Dedifferentiated amniotic fluid mesenchymal stem cell (primary cell): Measurements from ENCODE around the gene ABI1.
A peak's percentile ranks its signal among the peaks of the same experiment; 100 is the strongest.

ENCODE experiments used
- DNase-seq: peaks from one replicate; pipeline ENCODE4 v3.0.0-alpha.2; 2016; ENCODE audit errors: extremely low spot score

Gene ABI1

DNA sequence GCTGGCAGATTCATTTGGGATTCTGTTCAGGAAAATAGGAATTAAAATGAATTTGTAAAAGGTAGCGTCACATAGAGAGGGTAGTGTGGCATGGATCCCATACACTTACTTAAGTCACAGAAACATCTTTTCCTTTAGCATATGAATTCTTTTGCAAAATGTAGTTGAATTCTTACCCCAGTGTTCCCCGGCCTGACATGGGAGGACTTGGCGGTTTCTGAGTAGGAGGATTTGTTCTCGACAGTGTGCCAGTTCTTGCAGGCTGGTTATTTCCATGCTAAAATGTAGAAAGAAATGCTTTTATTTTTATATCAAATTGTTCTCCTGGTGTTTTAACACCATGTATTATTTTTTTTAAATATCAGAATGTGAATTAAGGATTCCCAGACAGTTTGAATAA, 90.7 kb downstream of the ABI1 start:
- no peak for DNase-seq

DNA sequence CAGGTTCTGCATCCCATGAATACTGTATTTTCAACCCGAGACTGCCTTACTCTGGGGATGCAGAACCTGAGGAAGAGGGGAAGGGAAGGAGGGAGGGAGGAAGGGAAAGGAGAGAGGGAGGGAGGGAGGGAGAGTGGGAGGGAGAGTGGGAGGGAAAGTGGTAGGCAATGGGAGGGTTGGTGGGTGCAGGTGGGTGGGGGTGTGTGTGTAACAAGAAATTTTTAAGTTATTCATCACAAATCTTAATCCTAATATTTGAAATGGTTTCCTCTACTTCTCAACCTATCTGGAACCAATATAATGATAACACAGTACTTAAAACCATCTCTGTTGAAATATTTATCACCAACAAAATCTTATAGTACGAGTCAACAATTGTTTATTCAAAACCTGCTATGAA, 95.2 kb downstream of the ABI1 start:
- DNase-seq, result no peak

GRCh38 chr10:26759008-26759407, 101.8 kb downstream of the ABI1 start:
- DNase-seq, result no peak

GRCh38 chr10:26755443-26755903, 105.3 kb downstream of the ABI1 start:
- peak; percentile 17 for DNase-seq

DNA sequence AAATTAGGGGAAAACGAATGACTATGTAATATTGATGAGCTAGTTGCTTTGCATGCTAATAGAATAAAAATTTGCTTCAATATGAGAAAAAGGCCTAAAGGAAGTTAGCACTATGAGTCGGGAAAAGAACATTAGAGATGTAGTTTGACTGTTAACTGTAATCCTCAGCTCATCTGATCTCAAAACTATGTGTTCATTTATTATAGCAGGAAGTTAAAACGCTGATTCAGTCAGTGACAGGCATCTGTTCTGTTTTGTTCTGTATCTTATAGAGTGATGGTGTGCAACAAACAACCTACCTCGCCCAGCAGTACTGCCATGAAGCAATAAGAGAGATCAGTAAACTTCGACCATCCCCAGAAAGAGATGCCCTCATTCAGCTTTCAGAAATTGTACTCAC, 114.7 kb downstream of the ABI1 start:
- DNase-seq, result no peak

- DNase-seq, result no peak
Measured at GRCh38 chr10:26743841-26744240, 116.9 kb downstream of the ABI1 start.

- DNase-seq, result no peak
Measured at GRCh38 chr10:26743091-26743490, 117.7 kb downstream of the ABI1 start.

GRCh38 chr10:26741368-26741767, 119.4 kb downstream of the ABI1 start:
- DNase-seq, result no peak

DNA sequence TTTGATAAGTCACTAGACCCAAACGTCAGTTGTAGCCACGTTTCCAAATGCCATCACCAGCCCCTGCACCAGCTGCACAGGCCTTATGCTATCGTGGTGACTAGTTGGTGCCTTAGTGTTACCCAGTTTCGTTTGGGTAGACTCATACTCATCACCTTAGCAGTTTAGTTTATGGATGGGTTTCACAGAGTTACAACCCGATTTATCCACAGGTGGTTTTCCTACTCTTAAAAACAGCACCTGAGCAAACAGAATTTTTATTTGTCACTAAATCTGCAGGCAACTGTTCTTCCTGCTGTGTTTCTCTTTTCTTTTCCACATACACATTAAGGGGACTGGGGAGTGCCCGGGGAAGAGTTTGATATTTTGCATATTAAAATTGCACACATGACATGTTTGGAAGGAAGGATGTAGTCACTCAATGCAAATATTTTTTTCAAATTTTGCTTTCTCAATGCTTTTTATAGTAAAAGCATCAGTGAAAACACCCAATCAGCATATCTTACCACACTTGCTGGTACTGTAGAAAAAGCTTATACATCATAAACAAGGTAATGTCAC, 121.6 kb downstream of the ABI1 start:
- no peak for DNase-seq

GRCh38 chr10:26738301-26738911, 122.4 kb downstream of the ABI1 start:
- DNase-seq, result no peak

DNA sequence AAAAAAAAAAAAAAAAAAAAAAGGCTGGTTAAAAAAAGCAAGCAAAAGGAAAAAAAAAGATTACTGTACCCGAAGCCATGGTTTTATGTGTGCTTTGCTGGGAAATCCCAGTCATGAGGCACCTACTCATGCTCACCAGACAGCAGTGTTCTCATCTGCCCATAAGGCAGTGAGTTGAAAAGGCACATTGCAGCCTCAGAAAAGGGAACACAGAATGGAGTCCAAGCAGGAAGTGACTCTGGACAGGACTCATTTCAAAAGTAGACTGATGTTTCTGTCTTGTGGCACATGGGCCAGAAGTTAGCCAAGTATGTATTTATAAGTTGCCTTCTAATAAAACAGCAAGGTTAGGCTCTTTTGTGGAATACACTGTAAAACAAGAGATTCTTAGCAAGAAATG, 123.0 kb downstream of the ABI1 start:
- DNase-seq, result no peak

GRCh38 chr10:26735435-26735834, 125.3 kb downstream of the ABI1 start:
- no peak for DNase-seq

- no peak for DNase-seq
Measured at GRCh38 chr10:26733750-26734568, 126.8 kb downstream of the ABI1 start.

DNA sequence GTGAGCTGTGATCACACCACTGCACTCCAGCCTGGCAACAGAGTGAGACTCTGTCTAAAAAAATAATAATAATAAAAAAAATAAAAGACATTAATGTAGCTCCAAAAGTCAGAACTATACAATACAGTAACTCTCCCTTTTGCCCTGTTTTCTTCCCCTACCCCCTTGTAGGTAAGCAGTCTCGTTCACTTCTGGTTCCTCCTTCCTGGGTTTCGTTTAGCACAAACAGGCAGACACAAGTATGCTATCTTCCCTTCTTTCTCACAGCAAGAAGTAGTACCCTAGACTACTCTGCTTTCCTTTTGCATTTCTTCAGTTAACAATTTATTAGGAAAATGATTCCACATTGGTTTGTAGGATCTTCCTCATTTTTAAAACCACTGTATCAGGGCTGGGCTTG, 130.2 kb downstream of the ABI1 start:
- no peak for DNase-seq

- no peak for DNase-seq
Measured at GRCh38 chr10:26729395-26729794, 131.4 kb downstream of the ABI1 start.

DNA sequence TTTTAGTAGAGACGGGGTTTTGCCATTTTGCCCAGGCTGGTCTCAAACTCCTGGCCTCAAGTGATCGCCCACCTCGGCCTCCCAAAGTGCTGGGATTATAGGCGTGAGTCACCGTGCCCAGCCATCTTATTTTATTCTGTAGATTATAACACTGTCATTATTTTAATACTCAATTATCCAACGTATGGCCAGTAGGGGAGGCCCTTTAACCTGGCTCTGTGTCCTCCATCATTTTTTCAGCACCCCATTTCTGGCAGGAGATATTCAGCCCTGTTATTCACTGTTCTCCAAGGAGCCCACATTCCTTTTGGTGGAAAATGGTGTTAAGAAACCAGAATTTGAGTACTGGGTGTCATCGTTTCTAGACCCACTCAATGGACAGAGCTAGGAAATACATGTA, 131.8 kb downstream of the ABI1 start:
- DNase-seq, result no peak

DNA sequence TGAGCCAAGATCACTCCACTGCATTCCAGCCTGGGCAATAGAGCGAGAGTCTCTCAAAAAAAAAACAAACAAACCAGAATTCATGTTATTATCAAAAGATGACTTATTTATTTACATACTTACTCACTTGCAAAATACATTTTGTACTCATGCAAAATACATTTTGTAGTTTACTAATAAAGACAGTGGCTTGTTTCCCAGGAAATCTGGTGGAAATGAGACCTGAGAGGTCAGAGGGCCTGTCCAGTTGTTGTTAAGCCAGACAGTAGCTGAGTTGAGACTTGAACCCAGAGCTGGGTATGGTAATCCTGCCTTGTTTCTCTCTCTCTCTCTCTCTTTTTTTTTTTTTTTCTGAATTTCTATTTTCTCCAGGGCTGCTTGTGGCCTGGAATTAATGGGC, 133.8 kb downstream of the ABI1 start:
- DNase-seq, result no peak

- DNase-seq, result peak; percentile 47
Measured at GRCh38 chr10:26725837-26726727, 134.7 kb downstream of the ABI1 start.

DNA sequence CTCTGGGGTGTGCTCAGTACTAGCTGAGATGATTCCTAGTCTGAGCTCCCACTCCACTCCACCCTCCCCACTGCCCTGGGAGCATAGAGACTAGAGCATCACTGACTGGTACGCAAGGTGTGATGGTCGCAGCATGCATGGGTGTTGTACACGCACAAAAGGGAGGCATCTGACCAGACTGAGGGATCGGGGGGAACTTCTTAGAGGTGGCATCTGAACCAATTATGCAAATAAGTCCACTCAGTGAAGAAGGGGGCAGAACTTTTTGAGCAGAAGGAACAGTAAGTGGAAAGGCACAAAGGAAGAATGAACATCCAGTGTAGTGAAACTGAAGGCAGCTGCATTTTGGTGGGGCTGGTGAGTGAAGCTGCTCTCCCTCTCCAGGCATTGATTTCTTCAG, 137.7 kb downstream of the ABI1 start:
- no peak for DNase-seq

- no peak for DNase-seq
Measured at GRCh38 chr10:26721561-26721960, 139.2 kb downstream of the ABI1 start.

GRCh38 chr10:26717476-26717875, 143.3 kb downstream of the ABI1 start:
- no peak for DNase-seq

- DNase-seq, result no peak
Measured at GRCh38 chr10:26715137-26715487, 145.6 kb downstream of the ABI1 start.
